ENCODE data around the gene INPP5E. TPM values are rescaled to one million over a fixed set of nuclear protein-coding genes. Genes with fewer than 3 reads are reported as not detected.

Gene INPP5E
- total RNA-seq, 1 experiment from 2014 or later: 18.2 TPM

- Histone ChIP-seq H3K27me3 (ENCODE audit: insufficient read depth, low read depth) (no peaks in the 10 kb centered on the region), H2AFZ (no peak overlapping the region), H3K9me2 (ENCODE audit: insufficient read depth) (no peaks in the 10 kb centered on the region), H3K79me2 (ENCODE audit: low read depth) (no peaks in the 10 kb centered on the region), H4K20me1 (ENCODE audit: insufficient read depth) (peaks cover 22% of the 10 kb centered on the region), H3K4me2 (no peak overlapping the region), H3K36me3 (ENCODE audit: low read depth) (peaks cover 17% of the 10 kb centered on the region), H3F3A (ENCODE audit: insufficient read depth, low read depth) (peaks cover 14% of the 10 kb centered on the region), H3K4me3 (no peak overlapping the region), H3K4me1 (replicated peaks; ENCODE audit: insufficient read depth) (no peaks in the 10 kb centered on the region), H3K9me3 (ENCODE audit: insufficient read depth, low read depth) (no peaks in the 10 kb centered on the region), H3K27ac (no peak overlapping the region)
- BruUV-seq (replicated peaks): no TSS peak
- ChIA-PET CTCF (interaction anchor here (0.7 kb wide), 1 partner anchor 36 kb away, joined by 6 read pairs; no protein-coding TSS in a partner anchor), POLR2A (ENCODE audit: unreplicated experiment) (no interaction called here)
- intact Hi-C loops (cut with micrococcal nuclease; ENCODE audit: unreplicated experiment): no loop called here
- no peak for TF ChIP-seq CTCF (conservative IDR thresholded peaks at IDR 0.05)
- TF ChIP-seq EZH2 (IDR thresholded peaks at IDR 0.05; ENCODE audit: low read depth): no peak
- DNase-seq: no peak
Measured at GRCh38 chr9:136457326-136457725, 17.7 kb upstream of the INPP5E start.

- Histone ChIP-seq H3K9me2 (ENCODE audit: insufficient read depth) (no peaks in the 10 kb centered on the region), H3K4me3 (no peak overlapping the region), H3K27ac (no peak overlapping the region), H3F3A (ENCODE audit: insufficient read depth, low read depth) (peaks cover 14% of the 10 kb centered on the region), H3K36me3 (ENCODE audit: low read depth) (peaks cover 20% of the 10 kb centered on the region), H3K9me3 (ENCODE audit: insufficient read depth, low read depth) (no peaks in the 10 kb centered on the region), H3K27me3 (ENCODE audit: insufficient read depth, low read depth) (no peaks in the 10 kb centered on the region), H3K4me1 (replicated peaks; ENCODE audit: insufficient read depth) (no peaks in the 10 kb centered on the region), H2AFZ (no peak overlapping the region), H3K4me2 (no peak overlapping the region), H3K79me2 (ENCODE audit: low read depth) (no peaks in the 10 kb centered on the region), H4K20me1 (ENCODE audit: insufficient read depth) (peaks cover 14% of the 10 kb centered on the region; the same call in 1 of the 2 replicates)
- BruUV-seq (replicated peaks): no TSS peak
- CTCF ChIA-PET: no interaction called here
- TF ChIP-seq CTCF (conservative IDR thresholded peaks at IDR 0.05) (no peak), EZH2 (IDR thresholded peaks at IDR 0.05; ENCODE audit: low read depth) (no peak)
- intact Hi-C loops (cut with micrococcal nuclease; ENCODE audit: unreplicated experiment): no loop called here
- no peak for DNase-seq
- POLR2A ChIA-PET (ENCODE audit: unreplicated experiment): no interaction called here
Measured at GRCh38 chr9:136456258-136456657, 16.6 kb upstream of the INPP5E start.

DNA sequence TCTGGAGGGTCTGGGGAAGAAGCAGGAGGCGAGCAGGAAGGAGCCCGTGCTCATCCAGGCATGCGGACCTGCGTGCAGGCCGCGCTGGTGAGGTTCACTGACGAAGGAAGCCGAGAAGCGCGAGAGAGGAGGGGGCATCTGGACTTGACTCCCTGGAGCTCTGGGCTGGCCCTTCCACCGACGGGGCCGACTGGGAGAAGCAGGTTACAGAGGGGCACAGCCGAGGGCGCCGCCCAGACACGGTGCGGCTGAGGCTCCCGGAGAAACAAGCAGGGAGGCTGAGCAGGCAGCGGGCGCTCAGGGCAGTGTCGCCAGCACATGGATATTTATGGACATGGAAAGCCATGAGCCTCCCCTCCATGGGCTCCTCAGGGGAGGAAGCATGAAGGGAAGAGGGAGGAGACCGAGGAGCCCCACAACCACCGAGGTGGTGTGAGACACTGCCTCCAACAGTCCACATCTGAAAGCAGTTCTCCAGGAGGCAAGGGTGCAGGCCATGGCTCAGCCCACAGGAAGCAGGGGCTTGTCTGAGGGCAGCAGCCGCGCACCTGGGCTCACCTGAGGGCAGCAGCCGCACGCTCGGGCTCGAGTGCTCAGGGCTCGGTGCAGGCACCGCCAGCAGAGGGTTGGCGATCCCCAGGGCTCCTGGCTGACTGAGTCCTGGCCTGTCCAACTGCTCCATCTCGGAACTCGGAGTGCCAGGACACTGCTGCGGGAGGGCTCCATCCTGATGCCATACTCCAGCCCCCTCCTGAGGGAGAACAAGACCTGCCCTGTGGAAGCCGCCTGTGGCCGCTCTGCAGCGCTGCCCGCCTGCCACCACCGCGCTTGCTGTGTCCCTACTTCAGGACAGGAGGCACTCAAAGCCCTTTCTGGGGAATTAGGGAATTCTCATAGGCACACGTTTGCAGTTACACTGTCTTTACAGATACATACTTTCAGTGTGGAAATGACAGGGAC lies 15.7 kb upstream of the INPP5E start:
- ChIA-PET CTCF (no interaction called here), POLR2A (ENCODE audit: unreplicated experiment) (no interaction called here)
- TF ChIP-seq CTCF (conservative IDR thresholded peaks at IDR 0.05) (no peak), EZH2 (IDR thresholded peaks at IDR 0.05; ENCODE audit: low read depth) (no peak)

More for the DNA sequence above, 15.7 kb upstream of the INPP5E start:
- Histone ChIP-seq H3K4me1 (replicated peaks; ENCODE audit: insufficient read depth) (no peaks in the 10 kb centered on the region), H3K9me2 (ENCODE audit: insufficient read depth) (no peaks in the 10 kb centered on the region), H3K27me3 (ENCODE audit: insufficient read depth, low read depth) (no peaks in the 10 kb centered on the region), H3K36me3 (ENCODE audit: low read depth) (peaks cover 12% of the 10 kb centered on the region), H2AFZ (no peak overlapping the region), H3K27ac (no peak overlapping the region), H3F3A (ENCODE audit: insufficient read depth, low read depth) (peaks cover 14% of the 10 kb centered on the region), H3K4me3 (no peak overlapping the region), H3K9me3 (ENCODE audit: insufficient read depth, low read depth) (no peaks in the 10 kb centered on the region), H4K20me1 (ENCODE audit: insufficient read depth) (peaks cover 15% of the 10 kb centered on the region; the same call in 1 of the 2 replicates), H3K79me2 (ENCODE audit: low read depth) (no peaks in the 10 kb centered on the region), H3K4me2 (no peak overlapping the region)
- intact Hi-C loops (cut with micrococcal nuclease; ENCODE audit: unreplicated experiment): no loop called here
- BruUV-seq (replicated peaks): no TSS peak
- no peak for DNase-seq

Data from PC-9 (cell line).